Vagina (tissue), 2 donors: Measurements from ENCODE around the gene KDM4B.

ENCODE experiments used
- POLR2A ChIP-seq, 2 donors: fragments of 450-650 bp; IDR thresholded peaks; one replicate each; pipeline ENCODE4 v1.6.1; 2017; ENCODE audit warnings: antibody characterized with exemption in 2 of 2, mild to moderate bottlenecking in 2 of 2, moderate library complexity in 2 of 2
- TF ChIP-seq, protein P1 (sequence below), 3 experiments: fragments of 450-650 bp in 2 of 3; fragments of 200-600 bp in 1 of 3; sonication (generic) in 1 of 3; IDR thresholded peaks; one replicate each; pipeline ENCODE4 v1.5.1; 2017 to 2019; ENCODE audit warnings: antibody characterized with exemption in 3 of 3, mild to moderate bottlenecking in 2 of 3, moderate library complexity in 2 of 3

DNA sequence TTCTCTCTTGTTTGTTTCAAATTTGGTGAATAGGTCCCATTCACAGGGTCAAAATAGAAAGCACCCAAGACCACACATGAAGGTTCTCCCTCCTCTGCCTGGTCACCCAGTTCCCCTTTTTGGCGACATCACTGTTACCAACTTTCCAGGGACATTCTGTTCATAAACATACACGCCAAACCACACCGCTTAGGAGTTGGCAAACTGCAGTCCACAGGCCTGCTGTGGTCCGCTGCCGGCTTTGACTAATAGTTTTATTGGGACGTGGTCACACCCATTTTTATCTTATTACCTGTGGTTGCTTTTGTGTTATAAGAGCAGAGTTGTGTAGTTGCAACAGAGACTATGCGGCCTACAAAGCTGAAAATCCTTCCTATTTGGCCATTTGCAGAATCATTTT is 35.4 kb upstream of the KDM4B start:
- TF ChIP-seq, protein P1, sequence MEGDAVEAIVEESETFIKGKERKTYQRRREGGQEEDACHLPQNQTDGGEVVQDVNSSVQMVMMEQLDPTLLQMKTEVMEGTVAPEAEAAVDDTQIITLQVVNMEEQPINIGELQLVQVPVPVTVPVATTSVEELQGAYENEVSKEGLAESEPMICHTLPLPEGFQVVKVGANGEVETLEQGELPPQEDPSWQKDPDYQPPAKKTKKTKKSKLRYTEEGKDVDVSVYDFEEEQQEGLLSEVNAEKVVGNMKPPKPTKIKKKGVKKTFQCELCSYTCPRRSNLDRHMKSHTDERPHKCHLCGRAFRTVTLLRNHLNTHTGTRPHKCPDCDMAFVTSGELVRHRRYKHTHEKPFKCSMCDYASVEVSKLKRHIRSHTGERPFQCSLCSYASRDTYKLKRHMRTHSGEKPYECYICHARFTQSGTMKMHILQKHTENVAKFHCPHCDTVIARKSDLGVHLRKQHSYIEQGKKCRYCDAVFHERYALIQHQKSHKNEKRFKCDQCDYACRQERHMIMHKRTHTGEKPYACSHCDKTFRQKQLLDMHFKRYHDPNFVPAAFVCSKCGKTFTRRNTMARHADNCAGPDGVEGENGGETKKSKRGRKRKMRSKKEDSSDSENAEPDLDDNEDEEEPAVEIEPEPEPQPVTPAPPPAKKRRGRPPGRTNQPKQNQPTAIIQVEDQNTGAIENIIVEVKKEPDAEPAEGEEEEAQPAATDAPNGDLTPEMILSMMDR (IDR thresholded peaks at IDR 0.05) = no peak
- no peak for TF ChIP-seq POLR2A (IDR thresholded peaks at IDR 0.05)
